NCI-H2081 (cell line): Measurements from ENCODE around the gene MAPK4.
A peak's percentile ranks its signal among the peaks of the same experiment; 100 is the strongest.

ENCODE experiments used
- DNase-seq, 2 experiments: peaks; one replicate each; lab custom pipeline; 2025; lab: John Stamatoyannopoulos, UW

The MAPK4 gene

DNA sequence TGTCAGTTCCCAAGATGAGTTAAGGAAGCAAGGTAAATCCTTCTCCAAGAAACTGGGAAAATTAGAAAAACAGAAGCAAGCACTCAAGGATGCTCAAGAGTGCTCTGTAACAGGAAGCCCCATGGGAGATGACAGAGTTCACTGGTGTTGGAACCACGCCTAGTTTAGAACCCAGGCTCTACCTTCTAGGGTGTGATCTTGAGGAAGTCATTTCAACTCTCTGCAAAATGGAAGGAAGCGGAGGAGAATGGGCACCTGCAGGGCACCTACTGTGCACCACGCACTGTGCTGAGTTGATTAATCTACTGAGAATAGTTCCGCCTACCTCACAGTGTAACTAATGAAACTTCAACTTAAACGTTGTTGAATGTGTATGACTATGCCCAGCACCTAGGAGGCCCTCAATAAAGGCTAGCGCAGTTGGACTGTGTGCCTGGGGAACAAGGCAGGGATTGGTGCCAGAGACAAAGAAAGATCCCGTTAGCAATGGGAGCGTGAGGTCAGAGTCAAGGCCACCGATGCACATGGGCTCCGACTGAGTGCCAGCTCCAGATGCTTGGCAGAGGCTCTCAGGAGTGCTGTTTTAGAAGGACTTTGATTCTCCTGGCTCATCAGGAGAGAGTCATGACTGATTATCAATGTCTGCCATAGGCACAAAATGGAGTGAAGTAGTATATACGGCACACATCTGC lies 93.7 kb downstream of the MAPK4 start:
- no peak for DNase-seq

- no peak for DNase-seq
These were observed 94.3 kb downstream of the MAPK4 start for GRCh38 chr18:50654211-50654610.

GRCh38 chr18:50654658-50655550 lies 95.0 kb downstream of the MAPK4 start:
- DNase-seq = no peak

- DNase-seq = no peak
These were observed 96.5 kb downstream of the MAPK4 start for GRCh38 chr18:50656396-50656795.

- DNase-seq = no peak
These were observed 97.1 kb downstream of the MAPK4 start for GRCh38 chr18:50656841-50657470.

GRCh38 chr18:50658601-50659000 lies 98.7 kb downstream of the MAPK4 start:
- no peak for DNase-seq

DNA sequence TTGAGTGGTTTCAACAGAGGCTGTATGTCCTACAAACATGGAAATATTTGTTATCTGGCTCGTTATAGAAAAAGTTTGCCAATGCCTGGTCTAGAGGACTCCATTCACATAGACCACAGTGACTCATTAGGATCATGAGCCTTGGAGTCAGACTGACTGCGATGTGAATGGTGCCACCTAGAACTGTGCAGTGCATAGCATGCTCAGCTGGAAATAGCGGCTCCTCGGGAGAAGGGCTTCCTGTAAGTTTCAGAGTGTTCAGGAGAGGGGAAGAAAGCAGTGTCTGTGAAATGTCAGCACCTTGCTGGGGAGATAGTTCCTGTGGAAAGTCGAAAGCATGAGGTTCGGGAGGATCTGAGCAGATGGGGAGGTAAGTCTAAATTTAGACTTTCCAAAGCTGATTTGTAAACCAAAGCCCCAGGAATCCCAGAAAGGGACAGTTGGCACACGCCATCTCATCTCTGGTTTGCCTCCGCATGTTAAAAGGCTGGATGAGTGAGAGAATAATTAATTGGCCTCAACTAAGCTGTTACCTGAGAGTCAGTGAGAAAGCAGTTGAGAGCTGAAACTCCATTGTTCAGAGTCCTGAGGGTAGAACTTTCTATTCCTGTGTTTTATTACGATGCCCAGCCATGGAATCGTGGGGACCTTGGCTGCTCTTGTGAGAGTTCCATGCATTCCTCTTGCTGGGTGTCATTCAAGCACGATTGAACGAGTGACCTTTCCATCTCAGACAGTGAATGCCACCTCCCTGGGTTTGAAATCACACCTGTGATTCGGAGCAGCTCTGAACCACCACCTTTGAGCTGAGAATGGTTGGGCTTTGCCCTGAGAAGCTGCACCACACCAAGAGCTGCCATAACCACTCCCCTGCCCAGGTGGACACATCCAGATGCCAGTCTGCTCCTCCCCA lies 99.5 kb downstream of the MAPK4 start:
- no peak for DNase-seq

GRCh38 chr18:50661013-50661412 lies 101.1 kb downstream of the MAPK4 start:
- no peak for DNase-seq

DNA sequence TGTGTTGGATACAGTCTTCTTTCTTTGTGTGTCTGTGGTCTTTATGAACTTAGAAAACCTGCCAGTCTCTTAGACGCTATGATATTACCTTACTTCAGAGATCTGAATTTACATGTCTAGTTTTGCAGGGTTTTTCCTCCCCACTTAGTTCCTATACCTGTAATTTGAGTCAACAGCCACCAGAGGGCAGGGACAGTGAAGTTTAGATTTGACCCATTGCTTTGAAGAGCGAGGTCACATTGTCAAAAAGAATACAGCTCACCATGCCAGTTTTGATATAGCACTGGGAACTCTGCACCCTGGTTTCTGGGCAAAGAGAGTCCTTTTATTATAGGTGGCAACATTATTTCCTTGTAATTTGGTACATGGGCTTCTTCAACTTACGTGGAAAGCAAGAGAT lies 102.3 kb downstream of the MAPK4 start:
- DNase-seq = peak; percentile 1 to 4

DNA sequence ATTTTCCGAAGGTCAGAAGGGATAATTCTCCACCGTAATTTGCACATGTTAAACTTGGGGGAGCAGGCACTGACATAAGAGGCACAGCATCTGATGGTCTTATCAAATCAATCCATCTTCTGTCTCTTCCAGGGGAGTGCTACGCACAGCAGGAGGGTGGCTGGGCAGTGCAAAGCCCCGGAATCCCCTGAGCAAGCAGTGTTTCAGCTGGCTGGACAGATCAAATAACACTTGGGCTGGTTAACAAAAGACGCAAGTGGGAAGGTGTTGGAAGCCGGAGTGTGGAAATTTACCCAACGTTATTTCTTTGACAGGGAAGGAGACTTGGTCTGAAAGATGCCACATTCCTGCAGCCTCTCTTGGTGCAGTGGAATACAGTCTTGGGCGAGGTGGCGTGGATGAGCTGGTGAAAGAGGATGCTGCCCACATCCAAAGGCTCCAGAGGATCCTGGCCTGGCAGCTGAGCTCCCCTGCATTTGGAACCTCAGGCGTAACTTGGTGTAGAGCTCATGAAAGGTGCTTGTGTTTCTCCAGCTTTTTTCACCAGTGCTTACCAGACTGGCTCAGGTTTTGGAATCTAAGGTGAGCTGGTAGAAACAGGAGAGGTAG lies 103.0 kb downstream of the MAPK4 start:
- no peak for DNase-seq

GRCh38 chr18:50663626-50664441 lies 103.9 kb downstream of the MAPK4 start:
- no peak for DNase-seq

- DNase-seq = no peak
These were observed 105.1 kb downstream of the MAPK4 start for GRCh38 chr18:50665015-50665414.

DNA sequence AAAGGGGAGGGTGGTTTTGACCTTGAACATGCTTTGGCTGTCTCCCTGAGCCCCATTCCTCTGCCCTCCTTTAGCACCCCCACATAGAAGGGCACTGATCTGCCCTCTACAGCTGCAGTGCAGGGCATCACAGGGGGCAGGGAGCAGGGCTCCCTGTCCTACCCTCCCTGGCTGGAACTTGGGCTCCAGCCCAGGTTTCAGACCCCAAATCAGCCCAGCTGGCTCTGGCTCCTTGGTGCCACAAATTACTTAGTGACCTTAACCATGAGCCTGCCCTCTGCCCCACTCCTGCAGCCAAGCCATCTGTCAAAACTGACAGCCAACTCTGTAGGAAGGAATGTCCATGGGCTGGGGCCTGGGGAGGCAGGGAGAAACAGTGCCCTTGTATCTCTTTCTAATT lies 105.6 kb downstream of the MAPK4 start:
- no peak for DNase-seq

- no peak for DNase-seq
These were observed 106.6 kb downstream of the MAPK4 start for GRCh38 chr18:50666536-50666935.

GRCh38 chr18:50671376-50671775 lies 111.5 kb downstream of the MAPK4 start:
- DNase-seq = no peak

DNA sequence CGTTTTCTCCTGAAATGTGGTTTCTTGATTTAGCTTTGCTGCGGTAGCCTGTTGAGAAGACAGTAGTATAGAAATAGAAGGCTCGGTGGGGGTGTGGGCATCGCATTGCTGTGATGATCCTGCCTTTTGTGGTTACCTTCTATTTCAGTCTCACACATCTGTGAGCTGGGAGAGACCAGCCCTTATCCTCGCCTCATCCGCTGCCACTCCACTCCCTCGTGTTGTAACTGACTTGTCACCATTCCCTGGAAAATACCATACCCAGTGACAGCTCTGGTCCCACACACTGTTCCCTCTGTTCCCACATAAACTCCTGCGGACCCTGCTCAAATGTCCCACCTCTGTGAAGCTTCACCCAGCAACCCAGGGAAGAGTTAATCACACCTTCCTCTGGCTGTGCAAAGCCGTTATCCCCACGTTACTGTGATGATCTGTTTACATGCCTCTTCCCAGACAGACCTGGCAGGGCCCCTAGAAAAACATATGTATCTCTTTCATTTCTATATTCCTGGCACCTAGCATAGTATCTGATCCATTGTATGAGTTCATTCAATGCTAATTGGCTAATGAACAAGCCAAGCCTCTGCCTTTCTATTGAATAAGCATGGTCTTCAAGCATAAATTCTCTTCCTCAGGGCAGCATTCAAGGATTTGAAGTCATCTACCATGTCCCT lies 114.6 kb downstream of the MAPK4 start:
- no peak for DNase-seq

DNA sequence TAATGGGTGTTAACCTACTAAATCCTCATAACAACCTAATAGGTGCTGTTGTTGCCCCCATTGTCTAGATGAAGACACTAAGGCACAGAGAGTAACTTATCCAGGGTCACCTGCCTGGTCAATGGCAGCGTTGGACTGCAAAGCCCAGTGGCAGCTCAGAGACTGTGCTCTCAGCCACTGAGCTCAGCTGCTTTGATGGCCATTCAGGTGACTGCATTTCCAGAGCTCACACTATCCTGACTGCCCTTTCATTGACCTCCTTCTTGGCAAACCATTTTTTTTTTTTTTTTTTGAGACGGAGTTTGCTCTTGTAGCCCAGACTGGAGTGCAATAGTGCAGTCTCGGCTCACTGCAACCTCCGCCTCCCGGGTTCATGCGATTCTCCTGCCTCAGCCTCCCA lies 115.2 kb downstream of the MAPK4 start:
- no peak for DNase-seq

GRCh38 chr18:50678651-50679050 lies 118.8 kb downstream of the MAPK4 start:
- no peak for DNase-seq

- DNase-seq = no peak
These were observed 119.2 kb downstream of the MAPK4 start for GRCh38 chr18:50679056-50679455.

GRCh38 chr18:50679656-50680055 lies 119.8 kb downstream of the MAPK4 start:
- DNase-seq = no peak
